GM19025 (cell line): Measurements from ENCODE around the gene MANEA.
"Not testable (repeated sequence)": the region's sequence is repeated elsewhere in the genome, so short reads cannot be mapped to it uniquely, and the experiment has no call there.

Source experiments
- ATAC-seq: cut with Tn5 transposase; IDR thresholded peaks from one replicate; pipeline ENCODE4 v1.9.1; 2021; ENCODE audit warnings: mild to moderate bottlenecking, low read depth, moderate library complexity; ENCODE audit not compliant: unreplicated experiment

MANEA gene

DNA sequence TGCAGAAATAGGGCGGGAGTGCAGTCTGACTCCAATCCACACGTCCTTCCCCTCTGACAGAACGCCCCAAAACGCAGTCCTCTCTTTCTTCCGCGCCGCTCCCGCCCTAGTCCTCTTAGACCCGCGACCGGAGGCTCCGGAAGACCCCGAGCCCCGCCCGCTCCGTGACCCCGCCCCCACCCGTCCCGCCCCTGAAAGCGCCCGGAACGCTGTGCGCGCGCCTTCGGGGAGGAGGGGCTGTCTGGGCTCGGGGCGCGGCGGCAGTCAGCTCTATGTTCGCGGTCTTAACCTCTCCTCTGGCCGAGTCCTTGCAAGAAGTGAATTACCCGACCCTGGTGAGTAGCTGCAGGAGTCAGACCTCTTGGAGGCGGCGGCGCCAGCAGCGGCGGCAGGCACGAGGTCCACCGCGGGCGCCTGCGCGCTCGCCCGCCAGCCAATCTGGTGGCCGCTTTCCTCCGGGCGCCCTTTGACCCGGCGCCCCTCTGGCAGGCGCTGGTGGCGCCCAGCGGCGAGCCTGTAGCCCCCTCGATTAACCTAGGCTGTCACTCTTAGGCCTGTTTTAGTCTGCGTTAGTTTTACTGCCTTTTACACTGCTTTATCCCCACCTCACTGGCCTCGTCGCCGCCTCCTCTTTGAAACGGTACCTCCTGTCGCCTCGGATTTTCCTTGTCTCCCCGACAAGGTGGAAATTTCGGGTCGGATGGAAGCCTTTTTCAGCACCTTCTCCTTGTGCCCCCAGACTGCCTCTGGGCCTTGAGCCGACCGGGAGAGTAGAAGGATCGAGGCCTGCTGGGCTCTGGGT, at the start of gene MANEA:
MANEA (plus strand) TSS at position 232 of the 802 bp plus-strand sequence. CDS start 8,905 bp downstream, outside the sequence.
- ATAC-seq: peak; percentile 78

DNA sequence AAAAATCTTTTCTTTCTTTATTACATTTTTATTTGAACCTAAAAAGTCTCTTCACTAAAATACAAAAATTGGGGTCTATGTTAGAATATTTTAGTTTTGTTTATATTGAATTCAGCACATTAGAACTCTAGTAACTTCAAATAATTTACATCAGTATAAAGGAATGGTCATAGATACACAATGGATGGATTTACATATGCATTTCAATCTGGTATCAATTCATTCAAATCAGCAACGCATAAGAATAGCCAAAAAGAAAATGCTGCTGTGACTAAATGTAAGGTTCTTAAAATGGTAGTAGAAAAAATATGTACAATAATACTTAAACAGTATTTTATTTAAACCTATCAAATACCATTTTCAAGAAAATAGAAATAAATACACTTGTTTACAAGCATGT, 47.6 kb upstream of the MANEA start:
- no peak for ATAC-seq

DNA sequence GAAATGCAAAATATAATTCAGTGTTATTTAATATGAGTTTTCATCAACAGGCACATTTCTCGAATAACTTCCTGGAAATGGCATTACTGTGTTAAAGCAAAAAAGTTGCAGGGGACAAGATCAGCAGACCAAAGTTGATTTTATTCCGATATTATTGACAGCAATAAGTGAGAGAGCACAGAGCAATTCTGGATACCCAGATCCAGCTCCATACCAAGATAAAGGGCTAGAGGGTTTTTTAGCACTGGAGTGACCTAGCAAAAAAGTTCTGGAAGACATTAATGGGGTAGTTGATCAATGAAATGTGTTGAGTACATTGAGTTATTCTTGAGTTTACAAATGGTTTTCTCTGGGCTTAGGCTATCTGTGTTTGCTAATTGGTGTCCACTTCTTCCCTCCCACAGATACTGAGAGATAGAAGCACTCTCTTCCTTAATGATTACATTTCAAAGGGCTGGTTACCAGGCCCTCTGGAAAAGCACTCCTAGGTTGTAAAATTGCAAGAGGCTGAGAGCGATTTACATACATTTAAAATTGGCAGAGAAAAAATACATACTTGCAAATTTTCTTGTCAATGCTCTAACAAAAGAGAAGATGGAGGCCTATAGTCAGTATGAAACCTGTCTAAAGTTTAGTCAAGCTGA, 47.0 kb upstream of the MANEA start:
- no peak for ATAC-seq

DNA sequence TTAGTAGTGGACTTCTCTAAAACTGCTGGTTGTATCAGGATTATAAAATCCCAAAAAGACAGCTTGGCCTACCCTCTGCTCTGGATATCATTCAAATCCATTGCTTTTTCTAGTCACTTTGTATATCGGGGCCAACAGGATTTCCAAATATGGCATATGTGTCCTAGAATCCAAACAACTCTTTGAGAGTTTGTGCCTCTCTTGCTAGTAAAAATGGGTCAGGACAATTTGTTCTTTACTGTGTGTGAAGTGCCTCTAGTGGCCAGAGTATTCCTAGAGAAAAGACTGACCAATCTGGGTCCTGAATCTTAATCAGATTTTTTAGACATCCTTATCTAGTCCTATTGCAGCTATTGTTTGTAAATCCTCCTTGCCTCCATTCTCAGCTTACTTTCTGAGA, 33.5 kb upstream of the MANEA start:
- ATAC-seq: no peak

- ATAC-seq: no peak
Observed at GRCh38 chr6:95544517-95545225, 32.7 kb upstream of the MANEA start.

GRCh38 chr6:95545226-95545625, 32.1 kb upstream of the MANEA start:
- ATAC-seq: no peak

GRCh38 chr6:95545686-95546085, 31.6 kb upstream of the MANEA start:
- ATAC-seq: no peak

- no peak for ATAC-seq
Observed at GRCh38 chr6:95546148-95546547, 31.2 kb upstream of the MANEA start.

DNA sequence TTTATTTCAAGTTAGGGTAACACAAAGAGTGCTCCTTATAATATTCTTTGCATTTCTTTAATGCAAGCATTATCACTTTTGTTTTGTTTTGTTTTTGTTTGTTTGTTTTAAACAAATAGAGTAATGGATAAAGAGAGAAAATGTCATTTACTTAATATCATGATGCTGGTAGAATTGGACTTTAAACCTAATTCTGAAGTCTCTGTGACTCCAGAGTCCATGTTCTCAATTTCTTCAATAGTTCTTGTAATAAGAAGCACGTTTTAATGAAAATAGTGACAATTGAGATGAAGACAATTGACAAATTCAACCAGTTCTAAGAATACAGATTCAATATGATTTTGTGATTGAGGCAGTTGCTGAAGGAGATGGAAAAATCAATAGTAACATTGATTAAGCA, 30.3 kb upstream of the MANEA start:
- no peak for ATAC-seq

DNA sequence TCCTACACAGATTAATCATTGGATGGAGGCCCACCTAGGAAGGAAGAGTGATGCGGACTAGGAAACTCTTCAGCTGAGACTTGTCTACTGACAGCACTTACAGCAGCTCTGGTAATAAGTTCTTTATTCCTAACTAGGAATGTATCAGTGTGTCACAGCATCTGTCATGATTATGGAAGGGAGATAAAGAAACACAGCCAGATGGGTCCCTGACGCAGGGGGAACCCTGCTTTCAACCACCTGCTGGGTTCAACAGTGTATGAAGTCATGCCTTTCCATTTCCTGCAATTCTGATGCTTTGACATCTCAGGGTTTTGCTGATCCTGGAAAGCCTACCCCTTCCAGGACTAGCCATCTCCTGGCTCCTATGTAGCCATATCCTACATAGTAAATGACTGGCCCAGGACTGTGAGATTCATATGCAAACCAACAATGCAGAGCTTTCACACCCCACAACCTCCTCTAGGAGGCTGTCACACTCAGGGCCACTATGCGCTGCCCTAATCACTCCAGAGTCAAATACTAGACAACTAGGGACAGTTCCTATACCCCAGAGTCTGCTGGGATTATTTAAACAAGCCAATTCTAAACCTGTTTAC, 29.0 kb upstream of the MANEA start:
- no peak for ATAC-seq

- ATAC-seq: no peak
Observed at GRCh38 chr6:95551678-95552324, 25.5 kb upstream of the MANEA start.

- ATAC-seq: no peak
Observed at GRCh38 chr6:95553880-95554279, 23.5 kb upstream of the MANEA start.

GRCh38 chr6:95560956-95561355, 16.4 kb upstream of the MANEA start:
- ATAC-seq: not testable (repeated sequence)

DNA sequence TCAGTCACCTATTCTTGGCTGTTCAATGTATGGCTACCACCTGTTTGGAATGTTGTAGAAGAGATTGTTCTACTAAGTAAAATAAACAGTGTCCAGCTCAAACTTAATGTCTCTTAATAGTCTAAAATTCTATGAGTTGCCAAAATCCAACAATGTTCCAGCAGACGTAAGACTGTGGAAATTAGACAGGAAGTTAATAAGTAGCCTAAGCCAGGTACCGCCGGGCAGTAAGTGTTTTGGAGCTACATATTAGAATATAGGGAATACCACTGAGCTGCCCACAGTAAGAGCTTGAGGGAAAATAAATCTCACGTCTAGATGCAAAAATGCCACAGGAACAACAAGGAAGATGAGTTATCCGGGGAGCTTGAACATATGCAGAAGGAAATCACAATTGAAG, 7.8 kb upstream of the MANEA start:
- ATAC-seq: no peak

- ATAC-seq: no peak
Observed at GRCh38 chr6:95572098-95572497, 5.2 kb upstream of the MANEA start.

- ATAC-seq: no peak
Observed at GRCh38 chr6:95574811-95575210, 2.5 kb upstream of the MANEA start.

DNA sequence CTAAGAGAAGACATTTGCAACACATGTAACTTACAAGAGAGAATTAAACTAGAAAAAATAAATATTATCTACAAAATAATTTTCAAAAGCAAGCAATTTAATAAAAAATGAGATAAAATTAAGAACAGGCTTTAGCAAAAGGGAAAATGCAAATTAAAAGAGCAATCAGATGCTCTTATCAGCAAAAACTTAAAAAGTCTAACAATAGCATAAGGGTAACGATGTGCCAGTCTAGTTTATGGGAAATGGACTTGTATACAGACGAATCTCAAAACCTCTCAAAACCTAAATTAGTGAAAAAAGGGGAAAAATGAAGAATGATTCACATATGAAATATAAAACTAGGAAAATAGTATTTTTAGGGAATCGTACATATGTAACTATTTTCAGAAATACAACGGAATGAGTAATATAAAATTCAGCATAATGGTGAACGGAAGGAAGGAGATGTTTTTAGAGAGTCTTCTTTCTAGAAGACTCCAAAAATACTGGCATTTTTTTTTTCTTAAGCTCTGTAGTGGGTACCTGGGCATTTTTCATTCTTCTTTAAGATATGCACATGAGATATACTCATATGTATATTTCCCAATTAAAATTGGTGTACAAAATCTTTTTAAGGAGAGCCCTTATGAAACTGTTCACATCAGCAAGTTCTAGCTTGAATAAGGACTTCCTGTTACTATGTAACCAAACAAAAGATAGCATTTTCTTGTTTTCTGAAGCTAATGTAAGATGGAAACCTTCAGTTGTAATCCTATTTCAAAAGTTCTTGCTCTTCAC, 927 bp upstream of the MANEA start:
- peak; percentile 9 for ATAC-seq

GRCh38 chr6:95576998-95577303, 384 bp upstream of the MANEA start:
- no peak for ATAC-seq

DNA sequence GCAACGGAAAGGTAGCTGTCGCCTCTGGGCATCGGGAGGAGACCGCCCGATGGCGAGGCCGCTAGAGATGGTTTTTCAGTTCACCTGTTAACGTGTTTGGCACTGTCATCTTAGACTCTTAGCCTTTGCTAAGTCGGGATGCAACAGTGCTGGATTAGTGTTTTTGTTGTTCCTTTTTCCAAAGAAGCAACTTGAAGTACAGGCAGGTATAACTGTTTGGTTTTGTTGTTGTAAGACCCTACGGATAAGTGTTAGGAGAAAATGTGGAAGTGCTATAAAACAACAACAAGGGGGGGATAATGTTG, 723 bp downstream of the MANEA start:
- peak; percentile 5 for ATAC-seq

DNA sequence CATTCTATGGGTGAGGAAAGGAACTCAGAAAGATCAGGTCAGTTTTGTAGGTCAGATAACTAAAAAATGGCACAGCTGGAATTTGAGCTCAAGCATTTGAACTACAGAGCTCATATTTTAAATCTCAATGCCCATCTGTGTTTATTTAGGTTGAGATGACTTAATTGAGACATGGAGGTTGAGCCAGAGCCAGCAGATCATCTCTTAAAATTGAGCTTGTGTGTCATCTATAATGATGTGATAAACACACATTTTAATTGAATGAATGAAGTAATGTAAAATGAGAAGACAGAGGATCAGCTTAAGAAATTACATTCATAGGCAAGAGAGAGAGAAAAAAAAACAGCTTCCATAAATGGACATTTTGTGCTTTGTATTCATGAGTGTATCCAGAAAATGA, 3.7 kb downstream of the MANEA start:
- no peak for ATAC-seq
